ENCODE measurements around the gene SEMA3G. TPM values are rescaled to one million over a fixed set of nuclear protein-coding genes. Genes with fewer than 3 reads are reported as not detected.

SEMA3G gene
- total RNA-seq, 1 donor from 2014 or later = 27.6 TPM

DNA sequence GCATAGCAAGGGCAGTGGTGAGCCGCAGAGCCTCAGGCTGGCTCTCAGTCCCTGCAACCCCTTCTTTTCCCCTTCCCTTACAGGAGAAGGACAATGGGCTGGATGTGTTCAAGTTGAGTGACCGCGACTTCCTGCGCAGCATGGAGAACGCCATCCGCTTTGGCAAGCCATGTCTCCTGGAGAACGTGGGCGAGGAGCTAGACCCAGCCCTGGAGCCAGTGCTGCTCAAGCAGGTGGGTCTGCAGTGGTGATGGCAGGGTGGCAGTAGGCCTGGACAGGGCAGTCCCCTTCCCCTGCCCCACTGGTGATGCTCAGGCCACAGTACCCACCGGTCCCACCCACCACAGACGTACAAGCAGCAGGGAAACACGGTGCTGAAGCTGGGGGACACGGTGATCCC is 53.8 kb downstream of the SEMA3G start:
- ATAC-seq = no peak

GRCh38 chr3:52388933-52389332 is 56.0 kb downstream of the SEMA3G start:
- Histone ChIP-seq H3K4me1 (no peaks in the 10 kb centered on the region), H3K9me3 (no peaks in the 10 kb centered on the region), H3K27ac (no peak overlapping the region), H3K27me3 (no peaks in the 10 kb centered on the region), H3K4me3 (no peak overlapping the region), H3K36me3 (peaks cover 9% of the 10 kb centered on the region)
- TF ChIP-seq CTCF (IDR thresholded peaks at IDR 0.05) = no peak
- DNase-seq (no peak), ATAC-seq (no peak)
- intact Hi-C loops (cut with DNase I) = no loop called here

More for the DNA sequence above, 53.8 kb downstream of the SEMA3G start:
- H3K27ac ChIP-seq = no peak overlapping the region
- intact Hi-C loops (cut with DNase I) = no loop called here
- no peak overlapping the region for H3K4me3 ChIP-seq
- no peaks in the 10 kb centered on the region for H3K9me3 ChIP-seq
- no peaks in the 10 kb centered on the region for H3K27me3 ChIP-seq
- DNase-seq = no peak
- TF ChIP-seq CTCF (IDR thresholded peaks at IDR 0.05) = no peak
- H3K36me3 ChIP-seq = peaks cover 9% of the 10 kb centered on the region
- no peaks in the 10 kb centered on the region for H3K4me1 ChIP-seq

DNA sequence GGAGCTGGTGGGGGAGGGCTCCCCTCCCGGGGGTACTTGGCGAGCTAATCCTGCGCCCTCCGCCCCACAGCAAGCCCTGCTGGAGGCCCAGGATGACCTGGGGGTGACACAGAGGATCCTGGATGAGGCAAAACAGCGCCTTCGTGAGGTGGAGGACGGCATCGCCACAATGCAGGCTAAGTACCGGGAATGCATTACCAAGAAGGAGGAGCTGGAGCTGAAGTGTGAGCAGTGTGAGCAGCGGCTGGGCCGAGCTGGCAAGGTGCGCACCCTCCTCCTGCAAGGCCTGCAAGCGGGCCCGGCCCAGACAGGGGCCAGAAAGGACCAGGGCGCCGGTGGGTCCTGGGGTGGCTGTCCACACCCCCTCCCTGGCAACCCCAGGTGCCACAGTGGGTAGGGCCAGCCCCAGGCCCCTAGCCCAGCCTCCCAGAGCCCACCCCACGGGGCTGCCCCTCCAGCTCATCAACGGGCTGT is 56.5 kb downstream of the SEMA3G start:
- H3K27me3 ChIP-seq = no peaks in the 10 kb centered on the region
- ATAC-seq (no peak), DNase-seq (no peak)
- H3K4me1 ChIP-seq = no peaks in the 10 kb centered on the region
- intact Hi-C loops (cut with DNase I) = no loop called here
- no peak for TF ChIP-seq CTCF (IDR thresholded peaks at IDR 0.05)
- H3K27ac ChIP-seq = no peak overlapping the region
- H3K9me3 ChIP-seq = no peaks in the 10 kb centered on the region
- no peak overlapping the region for H3K4me3 ChIP-seq
- peaks cover 9% of the 10 kb centered on the region for H3K36me3 ChIP-seq

- no peak for TF ChIP-seq CTCF (IDR thresholded peaks at IDR 0.05)
- Histone ChIP-seq H3K27me3 (no peaks in the 10 kb centered on the region), H3K4me1 (no peaks in the 10 kb centered on the region), H3K27ac (no peak overlapping the region), H3K9me3 (no peaks in the 10 kb centered on the region), H3K36me3 (peaks cover 8% of the 10 kb centered on the region), H3K4me3 (no peak overlapping the region)
- ATAC-seq (no peak), DNase-seq (no peak)
- intact Hi-C loops (cut with DNase I) = no loop called here
Observed at GRCh38 chr3:52387481-52387880, 57.4 kb downstream of the SEMA3G start.

DNA sequence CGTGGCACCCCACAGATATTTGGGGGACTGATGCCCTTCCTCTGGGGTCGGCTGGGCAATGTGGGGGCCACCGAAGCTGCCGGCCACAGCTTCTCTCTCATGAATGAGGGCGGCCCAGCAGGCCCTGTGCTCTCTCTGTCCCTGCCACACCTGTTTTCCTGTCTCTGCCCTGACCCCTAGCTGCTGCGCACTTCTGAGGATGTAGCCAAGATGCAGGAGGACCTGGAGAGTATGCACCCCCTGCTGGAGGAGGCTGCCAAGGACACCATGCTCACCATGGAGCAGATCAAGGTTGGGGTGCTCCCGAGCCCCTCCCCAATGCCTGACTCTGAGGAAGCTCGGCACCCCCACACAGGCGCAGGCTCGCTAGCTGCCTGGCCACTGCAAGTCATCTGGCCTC is 59.7 kb downstream of the SEMA3G start:
- intact Hi-C loops (cut with DNase I) = no loop called here
- Histone ChIP-seq H3K4me3 (no peak overlapping the region), H3K27ac (no peak overlapping the region), H3K36me3 (no peaks in the 10 kb centered on the region), H3K27me3 (no peaks in the 10 kb centered on the region), H3K9me3 (no peaks in the 10 kb centered on the region), H3K4me1 (no peaks in the 10 kb centered on the region)
- peak; percentile 19 for TF ChIP-seq CTCF (IDR thresholded peaks at IDR 0.05)
- ATAC-seq = no peak
- no peak for DNase-seq

All from upper lobe of right lung (tissue), 1 donor.